Caco-2 (cell line): ENCODE measurements around the gene DIS3L2. TPM values are rescaled to one million over a fixed set of nuclear protein-coding genes. Genes with fewer than 3 reads are reported as not detected.
"Not testable (repeated sequence)": the region's sequence is repeated elsewhere in the genome, so short reads cannot be mapped to it uniquely, and the experiment has no call there.

Experiments
- BruUV-seq: library from RNA; stranded (reverse); fragments of 400-500 nt; replicated peaks from 2 replicates; lab custom pipeline; 2021; lab: Mats Ljungman, UMichigan
- CTCF ChIA-PET: fragments of 300-600 bp; sonication (Branson Sonifier 250); formaldehyde crosslinking; loops from one replicate; lab custom pipeline; 2022; ENCODE audit warnings: antibody characterized with exemption; lab: Charles Lee
- POLR2A ChIA-PET: fragments of 300-600 bp; sonication (Branson Sonifier 250); formaldehyde crosslinking; loops from one replicate; lab custom pipeline; 2022; ENCODE audit warnings: antibody characterized with exemption; lab: Charles Lee
- DNase-seq, 2 experiments: peaks; one replicate each; pipeline versions ENCODE4 v3.0.0 to v3.0.0-alpha.2; 2020 to 2022
- H3K27me3 ChIP-seq: replicated peaks from 2 replicates; pipeline ENCODE4 v1.6.0; 2011; ENCODE audit warnings: low read length; ENCODE audit not compliant: control insufficient read depth, insufficient read depth
- H3K36me3 ChIP-seq: 2 replicates; pipeline ENCODE4 v1.5.1; 2011; ENCODE audit warnings: low read length; ENCODE audit not compliant: control insufficient read depth, insufficient read depth
- H3K4me1 ChIP-seq: fragments of 250-450 bp; sonication (Bioruptor Pico); 2 replicates; pipeline ENCODE4 v1.5.1; 2020; ENCODE audit warnings: mild to moderate bottlenecking
- H3K4me3 ChIP-seq: 2 replicates; pipeline ENCODE4 v1.5.1; 2011; ENCODE audit warnings: low read depth, mild to moderate bottlenecking, control low read depth, low read length
- H3K9me3 ChIP-seq: fragments of 250-450 bp; sonication (Bioruptor Pico); 2 replicates; pipeline ENCODE4 v1.5.1; 2020; ENCODE audit warnings: mild to moderate bottlenecking, moderate library complexity
- H3K27ac Mint-ChIP-seq: one replicate; pipeline ENCODE4 v1.8.0; 2022; ENCODE audit warnings: mixed read lengths; ENCODE audit not compliant: unreplicated experiment
- H3K27me3 Mint-ChIP-seq: one replicate; pipeline ENCODE4 v1.8.0; 2022; ENCODE audit warnings: mixed read lengths; ENCODE audit not compliant: insufficient read depth, unreplicated experiment
- H3K36me3 Mint-ChIP-seq: one replicate; pipeline ENCODE4 v1.8.0; 2022; ENCODE audit warnings: mild to moderate bottlenecking, mixed read lengths; ENCODE audit not compliant: insufficient read depth, unreplicated experiment
- H3K4me1 Mint-ChIP-seq: one replicate; pipeline ENCODE4 v1.8.0; 2022; ENCODE audit warnings: low read depth, mixed read lengths; ENCODE audit not compliant: unreplicated experiment
- H3K4me3 Mint-ChIP-seq: one replicate; pipeline ENCODE4 v1.8.0; 2022; ENCODE audit warnings: mild to moderate bottlenecking, moderate library complexity, mixed read lengths; ENCODE audit not compliant: unreplicated experiment
- H3K9me3 Mint-ChIP-seq: one replicate; pipeline ENCODE4 v1.8.0; 2022; ENCODE audit warnings: mixed read lengths; ENCODE audit not compliant: unreplicated experiment
- intact Hi-C: fragments of 100-400 bp; cut with micrococcal nuclease; formaldehyde crosslinking; loops from one replicate; pipeline ENCODE4 v1.10.0; 2022; ENCODE audit not compliant: unreplicated experiment
- total RNA-seq: library from RNA; stranded (reverse); gene quantifications from 2 replicates; pipeline ENCODE4 v1.2.3, GENCODE V29; 2022
- TF ChIP-seq, protein P1 (sequence below), 2 experiments: fragments of 200-600 bp in 1 of 2; IDR thresholded peaks; 1 replicate in 1 of 2; 2 replicates in 1 of 2; pipeline versions ENCODE4 v1.5.1 to v1.8.0; 2011 to 2022; ENCODE audit warnings: antibody characterized with exemption in 1 of 2, control low read depth in 1 of 2, inconsistent platforms in 1 of 2, low read depth in 1 of 2, low read length in 1 of 2, mild to moderate bottlenecking in 1 of 2, moderate library complexity in 1 of 2; ENCODE audit not compliant: insufficient read depth in 1 of 2, severe bottlenecking in 1 of 2, unreplicated experiment in 1 of 2

The DIS3L2 gene
- total RNA-seq, 1 experiment from 2014 or later: 15.5 TPM

GRCh38 chr2:232384466-232384865, 423.0 kb downstream of the DIS3L2 start:
- intact Hi-C loops: no loop called here
- no peaks in the 10 kb centered on the region for H3K27me3 ChIP-seq
- H3K36me3 Mint-ChIP-seq: peaks cover 11% of the 10 kb centered on the region
- H3K27me3 Mint-ChIP-seq: no peaks in the 10 kb centered on the region
- H3K4me3 ChIP-seq: no peak overlapping the region
- BruUV-seq: no TSS peak
- H3K4me1 ChIP-seq: peaks cover 16% of the 10 kb centered on the region
- ChIA-PET CTCF (no interaction called here), POLR2A (no interaction called here)
- H3K36me3 ChIP-seq: no peaks in the 10 kb centered on the region
- TF ChIP-seq, protein P1, sequence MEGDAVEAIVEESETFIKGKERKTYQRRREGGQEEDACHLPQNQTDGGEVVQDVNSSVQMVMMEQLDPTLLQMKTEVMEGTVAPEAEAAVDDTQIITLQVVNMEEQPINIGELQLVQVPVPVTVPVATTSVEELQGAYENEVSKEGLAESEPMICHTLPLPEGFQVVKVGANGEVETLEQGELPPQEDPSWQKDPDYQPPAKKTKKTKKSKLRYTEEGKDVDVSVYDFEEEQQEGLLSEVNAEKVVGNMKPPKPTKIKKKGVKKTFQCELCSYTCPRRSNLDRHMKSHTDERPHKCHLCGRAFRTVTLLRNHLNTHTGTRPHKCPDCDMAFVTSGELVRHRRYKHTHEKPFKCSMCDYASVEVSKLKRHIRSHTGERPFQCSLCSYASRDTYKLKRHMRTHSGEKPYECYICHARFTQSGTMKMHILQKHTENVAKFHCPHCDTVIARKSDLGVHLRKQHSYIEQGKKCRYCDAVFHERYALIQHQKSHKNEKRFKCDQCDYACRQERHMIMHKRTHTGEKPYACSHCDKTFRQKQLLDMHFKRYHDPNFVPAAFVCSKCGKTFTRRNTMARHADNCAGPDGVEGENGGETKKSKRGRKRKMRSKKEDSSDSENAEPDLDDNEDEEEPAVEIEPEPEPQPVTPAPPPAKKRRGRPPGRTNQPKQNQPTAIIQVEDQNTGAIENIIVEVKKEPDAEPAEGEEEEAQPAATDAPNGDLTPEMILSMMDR (IDR thresholded peaks at IDR 0.05; ENCODE audit: insufficient read depth in 1 of 2, low read depth in 1 of 2, low read length in 1 of 2, severe bottlenecking in 1 of 2, unreplicated experiment in 1 of 2): no peak
- peak overlapping the region; percentile 13 for H3K27ac Mint-ChIP-seq
- DNase-seq: no peak
- peak overlapping the region; percentile 72 for H3K4me3 Mint-ChIP-seq
- H3K4me1 Mint-ChIP-seq: peaks cover 15% of the 10 kb centered on the region
- H3K9me3 Mint-ChIP-seq: no peaks in the 10 kb centered on the region
- H3K9me3 ChIP-seq: no peaks in the 10 kb centered on the region

DNA sequence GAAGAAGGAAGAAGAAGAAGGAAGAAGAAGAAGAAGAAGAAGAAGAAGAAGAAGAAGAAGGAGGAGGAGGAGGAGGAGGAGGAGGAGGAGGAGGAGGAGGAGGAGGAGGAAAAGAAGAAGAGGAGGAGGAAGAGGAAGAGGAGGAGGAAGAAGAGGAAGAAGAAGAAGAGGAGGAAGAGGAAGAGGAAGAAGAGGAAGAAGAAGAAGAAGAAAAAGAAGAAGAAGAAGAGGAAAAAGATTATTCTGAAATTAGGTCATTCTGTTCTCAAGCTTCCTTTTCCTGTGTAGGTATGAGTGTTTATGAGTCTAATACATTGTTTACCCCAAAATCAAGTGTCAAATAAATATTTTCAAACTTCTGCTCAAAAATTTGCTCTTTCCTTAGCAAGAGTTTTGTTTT, 423.5 kb downstream of the DIS3L2 start:
- H3K4me3 Mint-ChIP-seq: peak overlapping the region; percentile 72
- POLR2A ChIA-PET, H3K9me3 Mint-ChIP-seq, BruUV-seq, DNase-seq, H3K36me3 ChIP-seq, H3K9me3 ChIP-seq, H3K4me3 ChIP-seq, H3K27me3 ChIP-seq, H3K27me3 Mint-ChIP-seq: not testable (repeated sequence)
- peaks cover 11% of the 10 kb centered on the region for H3K36me3 Mint-ChIP-seq
- peaks cover 16% of the 10 kb centered on the region for H3K4me1 ChIP-seq
- peak overlapping the region; percentile 89 for H3K27ac Mint-ChIP-seq
- intact Hi-C loops: loop anchor here (1.0 to 5.0 kb wide), 2 partner anchors 37 to 55 kb away; no protein-coding TSS in a partner anchor
- CTCF ChIA-PET: interaction anchor here (1.0 kb wide), 1 partner anchor 19 kb away, joined by 3 read pairs; no protein-coding TSS in a partner anchor
- H3K4me1 Mint-ChIP-seq: peaks cover 20% of the 10 kb centered on the region

DNA sequence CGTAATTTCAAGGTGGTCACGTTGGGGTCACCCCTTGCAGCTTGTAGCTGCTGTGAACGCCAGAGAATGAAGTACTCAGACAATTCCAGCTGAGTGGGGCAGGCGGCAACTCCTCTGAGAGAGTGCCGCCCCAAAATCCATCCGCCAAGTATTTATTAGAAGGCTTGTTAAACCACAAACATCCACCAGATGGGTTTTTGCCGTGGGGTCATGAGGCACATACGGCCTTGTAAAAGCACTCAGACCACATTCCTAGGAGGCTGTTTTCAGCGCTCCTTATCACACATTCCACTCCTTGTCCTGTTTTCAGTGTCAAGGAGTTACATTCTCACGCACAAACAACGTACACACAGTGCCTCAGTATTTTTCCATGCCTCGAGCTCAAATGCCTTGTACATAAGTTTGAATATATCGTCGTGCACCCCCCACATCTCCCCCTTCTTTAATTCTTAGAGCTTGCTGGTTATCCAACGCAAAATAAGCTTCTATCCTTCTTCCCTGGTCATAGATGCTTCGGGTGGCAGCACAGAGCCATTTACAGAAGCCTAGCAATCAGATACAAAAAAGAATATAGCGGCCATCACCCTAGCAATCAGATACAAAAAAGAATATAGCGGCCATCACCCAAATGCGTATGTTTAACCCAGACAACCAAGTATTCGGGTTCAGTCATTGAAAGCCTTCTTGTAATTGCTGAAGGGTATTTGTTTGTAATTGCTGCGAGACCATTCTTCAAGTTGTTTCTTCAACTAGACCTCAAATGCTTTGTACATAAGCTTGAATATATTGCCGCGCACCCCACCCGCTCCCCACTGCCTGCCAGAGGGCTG, 424.4 kb downstream of the DIS3L2 start:
- Histone ChIP-seq H3K36me3 (no peaks in the 10 kb centered on the region), H3K4me3 (no peak overlapping the region), H3K4me1 (peaks cover 16% of the 10 kb centered on the region), H3K9me3 (no peaks in the 10 kb centered on the region), H3K27me3 (no peaks in the 10 kb centered on the region)
- Mint-ChIP-seq H3K27me3 (no peaks in the 10 kb centered on the region), H3K4me1 (peaks cover 20% of the 10 kb centered on the region), H3K36me3 (peaks cover 11% of the 10 kb centered on the region), H3K4me3 (peak overlapping the region; percentile 72), H3K27ac (peak overlapping the region; percentile 89), H3K9me3 (no peaks in the 10 kb centered on the region)
- TF ChIP-seq, protein P1 (IDR thresholded peaks at IDR 0.05; ENCODE audit: insufficient read depth in 1 of 2, low read depth in 1 of 2, low read length in 1 of 2, severe bottlenecking in 1 of 2, unreplicated experiment in 1 of 2): no peak
- peak; percentile 77 to 90 for DNase-seq
- intact Hi-C loops: loop anchor here (1.0 to 5.0 kb wide), 2 partner anchors 36 to 54 kb away; no protein-coding TSS in a partner anchor
- BruUV-seq: no TSS peak
- CTCF ChIA-PET: interaction anchor here (0.6 to 1.2 kb wide), 3 partner anchors 20 to 54 kb away, joined by 3 to 7 read pairs (median 3); no protein-coding TSS in a partner anchor
- POLR2A ChIA-PET: interaction anchor here (0.5 kb wide), 1 partner anchor 49 kb away, joined by 3 read pairs; no protein-coding TSS in a partner anchor
